HCT116 (cell line): ENCODE data around the gene KCNN3. TPM values are rescaled to one million over a fixed set of nuclear protein-coding genes. Genes with fewer than 3 reads are reported as not detected.

Experiments used
- ATAC-seq: fragments of 200-7000 bp; cut with Tn5 transposase; 2 replicates; pipeline ENCODE4 v1.9.1; 2020; ENCODE audit warnings: mild to moderate bottlenecking, moderate library complexity
- BruUV-seq: library from RNA; stranded (reverse); fragments of 400-500 nt; replicated peaks from 2 replicates; lab custom pipeline; 2021; lab: Mats Ljungman, UMichigan
- CTCF ChIA-PET: fragments of 300-600 bp; sonication (Branson Sonifier 250); formaldehyde crosslinking; loops from one replicate; lab custom pipeline; 2021; ENCODE audit warnings: antibody characterized with exemption; lab: Charles Lee
- POLR2A ChIA-PET: fragments of 300-600, 350-600 bp; sonication (Branson Sonifier 250); formaldehyde crosslinking; loops from one replicate; lab custom pipeline; 2021; ENCODE audit warnings: antibody characterized with exemption; lab: Charles Lee
- RAD21 ChIA-PET, 2 experiments: fragments of 300-600 bp; sonication (Branson Sonifier 250); formaldehyde crosslinking; loops; one replicate each; lab custom pipeline; 2023; ENCODE audit warnings: low total read pairs in 2 of 2; ENCODE audit not compliant: uncharacterized antibody in 2 of 2, unreplicated experiment in 2 of 2, low non-redundant PET in 1 of 2; lab: Charles Lee
- DNase-seq: peaks from one replicate; pipeline ENCODE4 v3.0.0-alpha.2; 2010; ENCODE audit warnings: low read depth, low spot score
- H2AFZ ChIP-seq: fragments of 200-600 bp; shearing (Covaris generic), sonication (generic); 2 replicates; pipeline ENCODE4 v1.6.1; 2017; ENCODE audit warnings: low read depth, mixed run types, mixed read lengths, antibody characterized with exemption, low read length; ENCODE audit not compliant: poor library complexity, severe bottlenecking
- H3K27ac ChIP-seq: 2 replicates; pipeline ENCODE4 v1.5.1; 2012; ENCODE audit warnings: low read depth, low read length
- H3K27me3 ChIP-seq: fragments of 200-600 bp; sonication (generic); 2 replicates; pipeline ENCODE4 v1.6.1; 2016; ENCODE audit warnings: mixed run types, low read length, mixed read lengths; ENCODE audit not compliant: insufficient read depth
- H3K36me3 ChIP-seq, 2 experiments: fragments of 200-500 bp in 1 of 2; fragments of 200-600 bp in 1 of 2; sonication (Bioruptor generic) in 1 of 2; sonication (generic) in 1 of 2; 2 replicates each; pipeline versions ENCODE4 v1.5.1 to v1.6.1; 2014 to 2016; ENCODE audit warnings: low read length in 2 of 2, inconsistent platforms in 1 of 2, mixed read lengths in 1 of 2, mixed run types in 1 of 2; ENCODE audit not compliant: insufficient read depth in 2 of 2, control insufficient read depth in 1 of 2
- H3K4me1 ChIP-seq, 2 experiments: fragments of 200-600 bp in 1 of 2; sonication (generic) in 1 of 2; 2 replicates each; pipeline versions ENCODE4 v1.5.1 to v1.6.1; 2012 to 2017; ENCODE audit warnings: low read length in 2 of 2, inconsistent platforms in 1 of 2, mild to moderate bottlenecking in 1 of 2, mixed read lengths in 1 of 2, mixed run types in 1 of 2, moderate library complexity in 1 of 2; ENCODE audit not compliant: insufficient read depth in 2 of 2, control insufficient read depth in 1 of 2
- H3K4me2 ChIP-seq: fragments of 200-600 bp; sonication (generic); 2 replicates; pipeline ENCODE4 v1.6.1; 2017; ENCODE audit warnings: mixed run types, low read length, mixed read lengths
- H3K4me3 ChIP-seq, 2 experiments: fragments of 200-600 bp in 1 of 2; sonication (generic) in 1 of 2; replicated peaks in 1 of 2; 2 replicates each; pipeline ENCODE4 v1.5.1; 2011 to 2016; ENCODE audit warnings: low read length in 2 of 2, control low read depth in 1 of 2, low read depth in 1 of 2, mild to moderate bottlenecking in 1 of 2, mixed read lengths in 1 of 2, mixed run types in 1 of 2
- H3K79me2 ChIP-seq: fragments of 200-600 bp; sonication (generic); 2 replicates; pipeline ENCODE4 v1.6.1; 2017; ENCODE audit warnings: mild to moderate bottlenecking, mixed run types, low read length, moderate library complexity, mixed read lengths; ENCODE audit not compliant: insufficient read depth
- H3K9ac ChIP-seq: fragments of 200-600 bp; sonication (generic); 2 replicates; pipeline ENCODE4 v1.6.1; 2016; ENCODE audit warnings: low read length, mixed read lengths
- H3K9me2 ChIP-seq: fragments of 200-600 bp; sonication (generic), shearing (Covaris generic); 2 replicates; pipeline ENCODE4 v1.6.1; 2017; ENCODE audit warnings: mixed run types, mild to moderate bottlenecking, moderate library complexity; ENCODE audit not compliant: insufficient read depth
- H3K9me3 ChIP-seq, 2 experiments: fragments of 200-500 bp in 1 of 2; fragments of 200-600 bp in 1 of 2; sonication (Bioruptor generic) in 1 of 2; sonication (generic) in 1 of 2; 2 replicates each; pipeline ENCODE4 v1.6.1; 2014 to 2017; ENCODE audit warnings: low read length in 2 of 2, mixed read lengths in 2 of 2, inconsistent platforms in 1 of 2, low read depth in 1 of 2, mild to moderate bottlenecking in 1 of 2, mixed run types in 1 of 2, moderate library complexity in 1 of 2; ENCODE audit not compliant: control insufficient read depth in 1 of 2, insufficient read depth in 1 of 2
- H4K20me1 ChIP-seq: fragments of 200-600 bp; sonication (generic), shearing (Covaris generic); 2 replicates; pipeline ENCODE4 v1.6.1; 2017; ENCODE audit warnings: mixed run types, mild to moderate bottlenecking, moderate library complexity; ENCODE audit not compliant: insufficient read depth
- ATF3 ChIP-seq: IDR thresholded peaks from 2 replicates; pipeline ENCODE4 v1.6.1; 2012
- CBX3 ChIP-seq: IDR thresholded peaks from 2 replicates; pipeline ENCODE4 v1.6.1; 2012; ENCODE audit warnings: low read depth
- CEBPB ChIP-seq: IDR thresholded peaks from 2 replicates; pipeline ENCODE4 v1.6.1; 2012; ENCODE audit warnings: low read depth
- EGR1 ChIP-seq: IDR thresholded peaks from 2 replicates; pipeline ENCODE4 v1.6.1; 2012; ENCODE audit warnings: low read depth
- EZH2 ChIP-seq: fragments of 200-600 bp; sonication (generic); IDR thresholded peaks from 2 replicates; pipeline ENCODE4 v1.6.1; 2017; ENCODE audit warnings: antibody characterized with exemption, mixed run types
- EZH2phosphoT487 ChIP-seq: fragments of 200-600 bp; IDR thresholded peaks from 2 replicates; pipeline ENCODE4 v1.6.1; 2018; ENCODE audit warnings: antibody characterized with exemption, borderline replicate concordance
- FOSL1 ChIP-seq: IDR thresholded peaks from 2 replicates; pipeline ENCODE4 v1.6.1; 2012; ENCODE audit warnings: low read depth
- JUND ChIP-seq: IDR thresholded peaks from 2 replicates; pipeline ENCODE4 v1.6.1; 2012
- MAX ChIP-seq: IDR thresholded peaks from 2 replicates; pipeline ENCODE4 v1.6.1; 2012
- POLR2AphosphoS5 ChIP-seq: IDR thresholded peaks from 2 replicates; pipeline ENCODE4 v1.6.1; 2011; ENCODE audit warnings: mild to moderate bottlenecking, low read depth, low read length, moderate library complexity
- RAD21 ChIP-seq: IDR thresholded peaks from 2 replicates; pipeline ENCODE4 v1.6.1; 2012; ENCODE audit warnings: low read depth, mild to moderate bottlenecking
- SIN3A ChIP-seq: IDR thresholded peaks from 2 replicates; pipeline ENCODE4 v1.6.1; 2012; ENCODE audit warnings: low read depth
- SRF ChIP-seq: IDR thresholded peaks from 2 replicates; pipeline ENCODE4 v1.6.1; 2012; ENCODE audit warnings: low read depth
- TCF7L2 ChIP-seq: IDR thresholded peaks from 2 replicates; pipeline ENCODE4 v1.7.0; 2011; ENCODE audit warnings: borderline replicate concordance, inconsistent platforms; ENCODE audit not compliant: insufficient read depth, insufficient read length; ENCODE audit errors: extremely low read depth
- YY1 ChIP-seq: IDR thresholded peaks from 2 replicates; pipeline ENCODE4 v1.6.1; 2011; ENCODE audit warnings: low read length, low read depth, moderate library complexity, mild to moderate bottlenecking; ENCODE audit not compliant: insufficient replicate concordance; ENCODE audit errors: extremely low read depth
- ZFX ChIP-seq: fragments of 450-650 bp; IDR thresholded peaks from 2 replicates; pipeline ENCODE4 v1.6.1; 2017
- ZNF274 ChIP-seq: fragments of 200-500 bp; sonication (Bioruptor generic); IDR thresholded peaks from 2 replicates; pipeline ENCODE4 v1.6.1; 2014; ENCODE audit warnings: mild to moderate bottlenecking, low read depth, low read length, inconsistent platforms
- intact Hi-C: fragments of 100-400 bp; cut with micrococcal nuclease; formaldehyde crosslinking; loops from 2 replicates; pipeline ENCODE4 v1.10.0; 2022
- total RNA-seq: library from RNA; stranded (reverse); gene quantifications from one replicate; pipeline ENCODE4 v1.2.1, GENCODE V29; 2021; ENCODE audit not compliant: unreplicated experiment

KCNN3 gene
- total RNA-seq, 1 experiment from 2014 or later = 1.1 TPM

GRCh38 chr1:154747380-154747739 lies 122.7 kb downstream of the KCNN3 start:
- Histone ChIP-seq H3K9me2 (no peaks in the 10 kb centered on the region), H3K4me2 (no peak overlapping the region), H3K9me3 (no peaks in the 10 kb centered on the region), H3K4me3 (no peak overlapping the region), H3K27me3 (peaks cover 3% of the 10 kb centered on the region; the same call in 1 of the 2 replicates), H3K27ac (no peak overlapping the region), H3K36me3 (no peaks in the 10 kb centered on the region)
- RAD21 ChIA-PET = no interaction called here
- POLR2A ChIA-PET = no interaction called here
- TF ChIP-seq ZNF274 (no peak), ZFX (no peak), EZH2 (no peak), TCF7L2 (no peak), CEBPB (no peak), YY1 (no peak), POLR2AphosphoS5 (no peak), SIN3A (no peak), CBX3 (no peak), MAX (no peak), RAD21 (no peak), ATF3 (no peak), EZH2phosphoT487 (no peak), FOSL1 (no peak), JUND (no peak), SRF (no peak), EGR1 (no peak)
- TF ChIP-seq, all 23 proteins: peak for 0
- DNase-seq (no peak), ATAC-seq (no peak)
- Histone ChIP-seq H3K4me1 (peaks cover 0 to 8% of the 10 kb centered on the region in 2 experiments; a peak in 1 of 4 replicates), H3K79me2 (no peaks in the 10 kb centered on the region), H3K9ac (no peak overlapping the region), H4K20me1 (no peaks in the 10 kb centered on the region), H2AFZ (no peak overlapping the region)
- intact Hi-C loops = loop anchor here (5.0 kb wide), 1 partner anchor 265 kb away; no protein-coding TSS in a partner anchor
- CTCF ChIA-PET = interaction anchor here (1.1 to 1.5 kb wide), 2 partner anchors 12 to 78 kb away, joined by 3 to 4 read pairs; no protein-coding TSS in a partner anchor
- no TSS peak for BruUV-seq
